ENCODE data around the gene LMNB1. TPM values are rescaled to one million over a fixed set of nuclear protein-coding genes. Genes with fewer than 3 reads are reported as not detected.

The LMNB1 gene
- total RNA-seq, 2 experiments from 2014 or later, result 173 to 280 TPM

DNA sequence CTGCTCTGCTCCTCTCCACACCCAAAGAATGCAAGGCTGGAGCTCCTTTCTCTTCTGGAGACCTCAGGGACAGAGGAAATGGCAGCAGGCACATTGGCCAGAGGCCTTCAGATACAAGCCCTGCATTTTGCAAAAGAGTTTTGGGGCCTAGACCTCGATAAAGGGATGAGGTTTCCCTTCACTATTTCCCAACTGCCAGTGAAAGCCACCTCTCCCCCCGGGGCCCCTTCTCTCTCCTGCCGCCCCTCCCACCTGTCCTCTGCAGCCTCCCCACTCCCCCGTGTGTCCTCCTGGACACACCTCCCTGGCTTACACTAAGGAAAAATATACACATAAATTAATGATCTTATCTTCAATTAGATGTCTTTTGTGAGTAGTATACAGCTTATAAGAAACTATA lies 21.3 kb upstream of the LMNB1 start:
- no peak overlapping the region for H3K27ac ChIP-seq (ENCODE audit: low read depth, low read length, poor library complexity, severe bottlenecking)
- TF ChIP-seq EZH2phosphoT487 (IDR thresholded peaks at IDR 0.05; ENCODE audit: borderline replicate concordance, low read depth, low read length), result no peak
- TF ChIP-seq, protein P1, sequence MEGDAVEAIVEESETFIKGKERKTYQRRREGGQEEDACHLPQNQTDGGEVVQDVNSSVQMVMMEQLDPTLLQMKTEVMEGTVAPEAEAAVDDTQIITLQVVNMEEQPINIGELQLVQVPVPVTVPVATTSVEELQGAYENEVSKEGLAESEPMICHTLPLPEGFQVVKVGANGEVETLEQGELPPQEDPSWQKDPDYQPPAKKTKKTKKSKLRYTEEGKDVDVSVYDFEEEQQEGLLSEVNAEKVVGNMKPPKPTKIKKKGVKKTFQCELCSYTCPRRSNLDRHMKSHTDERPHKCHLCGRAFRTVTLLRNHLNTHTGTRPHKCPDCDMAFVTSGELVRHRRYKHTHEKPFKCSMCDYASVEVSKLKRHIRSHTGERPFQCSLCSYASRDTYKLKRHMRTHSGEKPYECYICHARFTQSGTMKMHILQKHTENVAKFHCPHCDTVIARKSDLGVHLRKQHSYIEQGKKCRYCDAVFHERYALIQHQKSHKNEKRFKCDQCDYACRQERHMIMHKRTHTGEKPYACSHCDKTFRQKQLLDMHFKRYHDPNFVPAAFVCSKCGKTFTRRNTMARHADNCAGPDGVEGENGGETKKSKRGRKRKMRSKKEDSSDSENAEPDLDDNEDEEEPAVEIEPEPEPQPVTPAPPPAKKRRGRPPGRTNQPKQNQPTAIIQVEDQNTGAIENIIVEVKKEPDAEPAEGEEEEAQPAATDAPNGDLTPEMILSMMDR (conservative IDR thresholded peaks at IDR 0.05; ENCODE audit: low read length), result no peak
- no peaks in the 10 kb centered on the region for H3K9me2 ChIP-seq (ENCODE audit: insufficient read depth, low read length)
- H3K4me1 ChIP-seq (ENCODE audit: insufficient read depth, low read length, poor library complexity, severe bottlenecking), result peaks cover 21% of the 10 kb centered on the region
- H3K4me2 ChIP-seq (ENCODE audit: low read length), result no peak overlapping the region
- POLR2A ChIA-PET, result interaction anchor here (5.3 kb wide), 1 partner anchor 21 kb away, joined by 41 read pairs; the partner anchor contains the start of gene LMNB1
- H3K9me3 ChIP-seq (ENCODE audit: low read length), result no peaks in the 10 kb centered on the region
- CTCF ChIA-PET (ENCODE audit: unreplicated experiment), result no interaction called here
- no peak for DNase-seq (ENCODE audit: low spot score)
- no TSS peak for BruUV-seq (replicated peaks)
- intact Hi-C loops (cut with micrococcal nuclease; ENCODE audit: unreplicated experiment), result no loop called here
- no peaks in the 10 kb centered on the region for H4K20me1 ChIP-seq (ENCODE audit: insufficient read depth, low read length)
- no peak overlapping the region for H2AFZ ChIP-seq (ENCODE audit: low read length)
- H3K79me2 ChIP-seq (ENCODE audit: insufficient read depth, low read depth, low read length), result no peaks in the 10 kb centered on the region
- H3K4me3 ChIP-seq (ENCODE audit: low read depth, low read length, poor library complexity, severe bottlenecking), result no peak overlapping the region
- H3K36me3 ChIP-seq (ENCODE audit: insufficient read depth, low read length), result no peaks in the 10 kb centered on the region

DNA sequence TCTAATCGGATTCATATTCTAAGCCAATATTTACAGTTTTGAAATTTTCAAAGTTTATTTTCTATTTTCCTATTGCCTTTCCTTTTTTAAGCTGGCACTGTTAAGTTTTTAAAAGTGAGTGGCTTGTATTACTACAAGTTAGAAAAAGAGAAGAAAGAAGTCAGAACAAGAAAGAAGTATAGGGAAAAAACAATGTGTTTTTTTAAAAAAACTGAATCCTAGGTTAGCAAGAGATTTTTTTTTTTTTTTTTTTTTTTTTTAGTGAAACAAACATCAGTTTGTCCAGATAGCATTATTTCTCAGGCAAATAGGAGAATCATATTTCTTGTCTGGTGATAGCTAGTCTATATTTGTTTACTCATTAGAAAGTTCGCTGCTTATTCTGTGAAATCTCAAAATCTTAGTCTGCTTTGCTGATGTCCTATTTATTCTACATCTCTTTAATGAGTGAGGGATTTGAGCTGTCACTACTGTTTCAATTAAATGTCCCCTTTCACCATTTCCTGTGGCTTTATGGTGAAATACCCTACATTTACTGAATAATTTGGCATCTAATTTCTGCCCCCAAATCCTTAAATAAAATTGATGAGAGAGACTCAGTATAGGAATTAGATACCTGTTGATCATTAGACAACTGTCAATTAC lies 19.1 kb upstream of the LMNB1 start:
- CTCF ChIA-PET (ENCODE audit: unreplicated experiment), result interaction anchor here (0.7 to 0.9 kb wide), 2 partner anchors 11 to 20 kb away, joined by 3 read pairs; no protein-coding TSS in a partner anchor
- no peaks in the 10 kb centered on the region for H3K9me2 ChIP-seq (ENCODE audit: insufficient read depth, low read length)
- peak overlapping the region; percentile 86 for H2AFZ ChIP-seq (ENCODE audit: low read length)
- no peaks in the 10 kb centered on the region for H3K36me3 ChIP-seq (ENCODE audit: insufficient read depth, low read length)
- intact Hi-C loops (cut with micrococcal nuclease; ENCODE audit: unreplicated experiment), result no loop called here
- no peak for DNase-seq (ENCODE audit: low spot score)
- H4K20me1 ChIP-seq (ENCODE audit: insufficient read depth, low read length), result no peaks in the 10 kb centered on the region
- H3K9me3 ChIP-seq (ENCODE audit: low read length), result no peaks in the 10 kb centered on the region
- no peak overlapping the region for H3K4me3 ChIP-seq (ENCODE audit: low read depth, low read length, poor library complexity, severe bottlenecking)
- no peak overlapping the region for H3K27ac ChIP-seq (ENCODE audit: low read depth, low read length, poor library complexity, severe bottlenecking)
- BruUV-seq (replicated peaks), result no TSS peak
- H3K4me2 ChIP-seq (ENCODE audit: low read length), result peak overlapping the region; percentile 53
- no peaks in the 10 kb centered on the region for H3K79me2 ChIP-seq (ENCODE audit: insufficient read depth, low read depth, low read length)
- TF ChIP-seq, protein P1 (conservative IDR thresholded peaks at IDR 0.05; ENCODE audit: low read length), result no peak
- TF ChIP-seq EZH2phosphoT487 (IDR thresholded peaks at IDR 0.05; ENCODE audit: borderline replicate concordance, low read depth, low read length), result no peak
- H3K4me1 ChIP-seq (ENCODE audit: insufficient read depth, low read length, poor library complexity, severe bottlenecking), result peaks cover 29% of the 10 kb centered on the region
- POLR2A ChIA-PET, result interaction anchor here (0.5 to 5.3 kb wide), 11 partner anchors 10 to 771 kb away, joined by 3 to 41 read pairs (median 5); partner anchors contain the start of gene LMNB1

DNA sequence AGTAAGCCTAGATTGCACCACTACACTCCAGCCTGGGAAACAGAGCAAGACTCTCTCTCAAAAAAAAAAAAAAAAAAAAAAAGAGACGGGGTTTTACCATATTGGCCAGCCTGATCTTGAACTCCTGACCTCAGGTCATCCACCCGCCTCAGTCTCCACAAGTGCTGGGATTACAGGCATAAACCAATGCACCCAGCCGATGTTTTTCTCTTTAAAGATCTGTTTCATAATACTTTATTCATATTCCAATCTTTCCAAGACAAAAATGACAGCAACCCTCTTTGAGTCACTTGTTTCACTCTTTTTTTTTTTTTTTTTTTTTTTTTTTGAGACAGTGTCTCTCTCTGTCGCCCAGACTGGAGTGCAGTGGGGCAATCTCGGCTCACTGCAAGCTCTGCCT lies 13.6 kb upstream of the LMNB1 start:
- no peaks in the 10 kb centered on the region for H3K36me3 ChIP-seq (ENCODE audit: insufficient read depth, low read length)
- intact Hi-C loops (cut with micrococcal nuclease; ENCODE audit: unreplicated experiment), result no loop called here
- no peak for DNase-seq (ENCODE audit: low spot score)
- H3K79me2 ChIP-seq (ENCODE audit: insufficient read depth, low read depth, low read length), result no peaks in the 10 kb centered on the region
- no peak overlapping the region for H3K27ac ChIP-seq (ENCODE audit: low read depth, low read length, poor library complexity, severe bottlenecking)
- H3K9me3 ChIP-seq (ENCODE audit: low read length), result no peaks in the 10 kb centered on the region
- H2AFZ ChIP-seq (ENCODE audit: low read length), result no peak overlapping the region
- H3K4me2 ChIP-seq (ENCODE audit: low read length), result no peak overlapping the region
- H4K20me1 ChIP-seq (ENCODE audit: insufficient read depth, low read length), result no peaks in the 10 kb centered on the region
- ChIA-PET POLR2A (interaction anchor here (1.9 kb wide), 1 partner anchor 10 kb away, joined by 5 read pairs; no protein-coding TSS in a partner anchor), CTCF (ENCODE audit: unreplicated experiment) (no interaction called here)
- H3K4me3 ChIP-seq (ENCODE audit: low read depth, low read length, poor library complexity, severe bottlenecking), result no peak overlapping the region
- no peaks in the 10 kb centered on the region for H3K9me2 ChIP-seq (ENCODE audit: insufficient read depth, low read length)
- no peak for TF ChIP-seq EZH2phosphoT487 (IDR thresholded peaks at IDR 0.05; ENCODE audit: borderline replicate concordance, low read depth, low read length)
- TF ChIP-seq, protein P1 (conservative IDR thresholded peaks at IDR 0.05; ENCODE audit: low read length), result no peak
- peaks cover 18% of the 10 kb centered on the region for H3K4me1 ChIP-seq (ENCODE audit: insufficient read depth, low read length, poor library complexity, severe bottlenecking)
- BruUV-seq (replicated peaks), result no TSS peak
